ENCODE data around the gene HENMT1. TPM values are rescaled to one million over a fixed set of nuclear protein-coding genes. Genes with fewer than 3 reads are reported as not detected.
A peak's percentile ranks its signal among the peaks of the same experiment; 100 is the strongest.

HENMT1 gene
- total RNA-seq, 1 experiment from 2014 or later = 11.0 TPM

GRCh38 chr1:108692724-108693655, 32.1 kb upstream of the HENMT1 start:
- BruUV-seq (replicated peaks) = no TSS peak
- H3K27ac ChIP-seq (ENCODE audit: low read depth, low read length, poor library complexity, severe bottlenecking) = peak overlapping the region; percentile 94
- peak overlapping the region; percentile 77 for H3K4me3 ChIP-seq (ENCODE audit: low read depth, low read length, poor library complexity, severe bottlenecking)
- peaks cover 16% of the 10 kb centered on the region for H3K4me1 ChIP-seq (ENCODE audit: insufficient read depth, low read length, poor library complexity, severe bottlenecking)
- peaks cover 32% of the 10 kb centered on the region for H3K36me3 ChIP-seq (ENCODE audit: insufficient read depth, low read length, poor library complexity, severe bottlenecking)
- CTCF ChIA-PET = interaction anchor here (0.6 to 1.2 kb wide), 2 partner anchors 133 to 417 kb away, joined by 3 read pairs; partner anchors contain the start of gene EEIG2
- DNase-seq (ENCODE audit: low spot score) = peak; percentile 68
- H3K9me3 ChIP-seq (ENCODE audit: low read depth, low read length, poor library complexity, severe bottlenecking) = no peaks in the 10 kb centered on the region
- H3K27me3 ChIP-seq (replicated peaks; ENCODE audit: insufficient read depth, low read depth, low read length, poor library complexity) = no peaks in the 10 kb centered on the region
- peak; percentile 22; the same call in 1 of the 2 replicates for TF ChIP-seq CTCF (conservative IDR thresholded peaks at IDR 0.05; ENCODE audit: low read depth, low read length)
- no peak for TF ChIP-seq EZH2 (IDR thresholded peaks at IDR 0.05; ENCODE audit: borderline replicate concordance, low read depth, low read length, poor library complexity, severe bottlenecking)
- POLR2A ChIA-PET (ENCODE audit: low non-redundant PET) = interaction anchor here (0.5 kb wide), 1 partner anchor 170 kb away, joined by 13 read pairs; no protein-coding TSS in a partner anchor
- intact Hi-C loops (cut with micrococcal nuclease; ENCODE audit: unreplicated experiment) = loop anchor here (2.0 to 10.0 kb wide), 2 partner anchors 54 to 202 kb away; partner anchors contain the start of gene STXBP3

- BruUV-seq (replicated peaks) = no TSS peak
- Histone ChIP-seq H3K4me3 (ENCODE audit: low read depth, low read length, poor library complexity, severe bottlenecking) (peak within 1 kb of the TSS; percentile 77), H3K27ac (ENCODE audit: low read depth, low read length, poor library complexity, severe bottlenecking) (peak within 1 kb of the TSS; percentile 94), H3K36me3 (ENCODE audit: insufficient read depth, low read length, poor library complexity, severe bottlenecking) (peaks cover 24% of the 10 kb centered on the region), H3K4me1 (ENCODE audit: insufficient read depth, low read length, poor library complexity, severe bottlenecking) (peaks cover 16% of the 10 kb centered on the region), H3K27me3 (replicated peaks; ENCODE audit: insufficient read depth, low read depth, low read length, poor library complexity) (no peaks in the 10 kb centered on the region), H3K9me3 (ENCODE audit: low read depth, low read length, poor library complexity, severe bottlenecking) (no peaks in the 10 kb centered on the region)
- POLR2A ChIA-PET (ENCODE audit: low non-redundant PET) = interaction anchor here (0.5 kb wide), 1 partner anchor 171 kb away, joined by 13 read pairs; no protein-coding TSS in a partner anchor
- CTCF ChIA-PET = interaction anchor here (0.6 to 1.2 kb wide), 2 partner anchors 132 to 417 kb away, joined by 3 read pairs; partner anchors contain the start of gene EEIG2
- no peak for TF ChIP-seq CTCF (conservative IDR thresholded peaks at IDR 0.05; ENCODE audit: low read depth, low read length)
- DNase-seq (ENCODE audit: low spot score) = peak; percentile 97
- intact Hi-C loops (cut with micrococcal nuclease; ENCODE audit: unreplicated experiment) = loop anchor here (2.0 to 10.0 kb wide), 2 partner anchors 55 to 203 kb away; partner anchors contain the start of gene STXBP3
These were observed 31.2 kb upstream of the HENMT1 start, which contains the start of gene PRPF38B for GRCh38 chr1:108691942-108692723. TSS of gene PRPF38B (plus strand) at chr1:108692310. CDS start at chr1:108692592, 282 bp downstream.
